RWPE1 (cell line): Measurements from ENCODE around the gene RAB8B.

Experiments
- CTCF ChIA-PET: fragments of 350-600 bp; sonication (Branson Sonifier 250); formaldehyde crosslinking; extraction: SDS; loops from one replicate; lab custom pipeline; 2021; lab: Yijun Ruan, JAX
- POLR2A ChIA-PET: fragments of 400-600 bp; formaldehyde crosslinking; extraction: SDS; loops from one replicate; lab custom pipeline; 2020; ENCODE audit warnings: antibody characterized with exemption; ENCODE audit not compliant: low non-redundant PET; lab: Yijun Ruan, JAX
- DNase-seq: peaks from one replicate; pipeline ENCODE4 v3.0.0; 2012; ENCODE audit warnings: low spot score
- H3K27ac ChIP-seq: fragments of 450-650 bp; 2 replicates; pipeline ENCODE4 v1.5.1; 2017
- CTCF ChIP-seq: fragments of 450-650 bp; conservative IDR thresholded peaks from 2 replicates; pipeline ENCODE4 v1.5.1; 2017; ENCODE audit warnings: low read depth, mild to moderate bottlenecking

RAB8B gene

GRCh38 chr15:63244976-63245645, 55.7 kb downstream of the RAB8B start:
- H3K27ac ChIP-seq, result no peak overlapping the region
- no peak for DNase-seq
- ChIA-PET CTCF (interaction anchor here (0.6 kb wide), 1 partner anchor 327 kb away, joined by 5 read pairs; no protein-coding TSS in a partner anchor), POLR2A (no interaction called here)
- TF ChIP-seq CTCF, result no peak

DNA sequence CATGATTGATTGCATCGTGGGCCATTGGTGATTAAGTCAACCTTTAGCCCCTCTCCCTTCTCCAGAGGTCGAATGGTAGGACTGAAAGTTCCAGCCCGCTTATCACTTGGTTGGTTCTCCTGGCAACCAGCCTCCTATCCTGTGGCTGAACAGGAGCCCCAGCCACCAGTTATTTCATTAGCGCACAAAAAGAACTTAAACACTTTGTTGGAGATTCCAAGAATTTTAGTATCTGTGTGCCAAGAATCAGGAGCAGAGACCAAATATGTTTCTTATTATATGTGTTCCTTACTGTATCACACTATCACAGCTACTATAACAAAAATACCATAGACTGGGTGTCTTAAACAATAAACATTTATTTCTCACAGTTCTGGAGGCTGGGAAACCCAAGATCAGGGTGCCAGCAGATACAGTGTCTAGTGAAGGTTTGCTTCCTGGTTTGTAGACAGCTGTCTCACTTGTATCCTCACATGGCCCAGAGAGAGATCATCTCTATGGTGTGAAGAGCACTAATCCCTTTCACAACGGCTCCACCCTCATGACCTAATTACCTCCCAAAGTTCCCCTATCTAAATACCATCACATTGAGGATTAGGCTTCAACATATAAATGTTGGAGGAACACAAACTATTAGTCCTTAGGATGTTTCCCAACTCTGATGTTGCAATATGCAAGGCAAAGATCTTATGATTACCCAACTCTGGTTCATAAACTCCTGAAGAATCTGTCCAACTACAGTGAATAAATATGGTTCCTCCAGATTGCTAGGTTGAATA, 57.5 kb downstream of the RAB8B start:
- H3K27ac ChIP-seq, result peak overlapping the region; percentile 55
- DNase-seq, result peak; percentile 28
- ChIA-PET POLR2A (no interaction called here), CTCF (interaction anchor here (0.6 kb wide), 1 partner anchor 1175 kb away, joined by 3 read pairs; no protein-coding TSS in a partner anchor)
- no peak for TF ChIP-seq CTCF

DNA sequence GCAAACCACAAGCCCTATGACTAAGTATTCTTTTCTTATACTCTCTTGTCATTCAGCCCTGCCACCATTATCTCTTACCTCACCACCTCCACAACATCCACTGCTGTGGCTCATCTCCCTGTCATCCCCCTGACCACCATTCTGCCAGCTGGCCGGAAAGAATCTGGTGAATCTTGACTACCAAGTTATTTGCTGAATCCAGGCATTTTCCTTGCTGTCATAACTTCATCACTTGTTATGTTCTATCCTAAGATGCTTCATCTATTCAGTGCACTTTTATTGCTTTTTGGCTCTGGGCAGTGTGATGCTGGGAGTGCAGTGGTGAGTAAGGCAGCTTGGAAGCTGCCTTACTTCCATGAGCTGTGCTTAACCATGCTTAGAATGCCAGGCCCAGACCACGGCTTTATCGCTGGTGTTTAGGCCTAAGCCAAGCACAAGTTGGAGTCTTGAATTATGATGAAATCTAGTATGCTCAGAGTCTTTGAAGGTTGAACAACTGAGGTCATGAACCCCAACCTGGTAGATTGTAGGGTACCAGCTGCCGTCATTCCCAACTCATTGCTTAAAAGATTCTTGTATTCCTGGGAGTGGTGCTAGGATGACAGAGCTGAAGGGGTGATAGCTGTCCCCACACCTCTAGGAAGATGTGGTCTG, 61.0 kb downstream of the RAB8B start:
- DNase-seq, result peak; percentile 90
- no peak for TF ChIP-seq CTCF
- H3K27ac ChIP-seq, result peak overlapping the region; percentile 6; the same call in 1 of the 2 replicates
- ChIA-PET CTCF (no interaction called here), POLR2A (interaction anchor here (0.5 kb wide), 1 partner anchor 131 kb away, joined by 4 read pairs; the partner anchor contains the start of gene CA12)

DNA sequence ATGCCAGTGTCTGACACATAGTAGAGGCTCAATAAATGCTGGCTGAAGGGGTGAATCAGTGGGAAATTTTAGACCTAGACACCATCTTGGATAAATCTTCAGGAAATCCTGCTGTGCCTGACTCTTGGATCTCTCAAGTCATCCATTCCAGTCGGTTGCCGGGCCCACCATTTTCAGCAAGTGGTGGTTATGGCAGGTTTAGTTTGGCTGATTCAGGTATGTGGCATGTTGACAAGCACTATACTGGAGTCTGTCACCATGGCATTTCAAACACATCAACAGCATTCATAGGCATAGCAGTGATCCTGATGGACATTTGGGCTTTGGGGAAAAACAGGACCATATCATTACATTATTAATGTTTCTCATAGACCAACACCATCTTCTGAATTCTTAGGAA, 62.3 kb downstream of the RAB8B start:
- no peak for DNase-seq
- no peak overlapping the region for H3K27ac ChIP-seq
- CTCF ChIA-PET, result no interaction called here
- POLR2A ChIA-PET, result no interaction called here
- TF ChIP-seq CTCF, result no peak

- no peak overlapping the region for H3K27ac ChIP-seq
- ChIA-PET CTCF (no interaction called here), POLR2A (no interaction called here)
- no peak for DNase-seq
- TF ChIP-seq CTCF, result no peak
Measured at GRCh38 chr15:63252292-63252691, 62.9 kb downstream of the RAB8B start.

- TF ChIP-seq CTCF, result no peak
- no peak for DNase-seq
- ChIA-PET CTCF (no interaction called here), POLR2A (interaction anchor here (0.6 kb wide), 1 partner anchor 21 kb away, joined by 3 read pairs; no protein-coding TSS in a partner anchor)
- H3K27ac ChIP-seq, result no peak overlapping the region
Measured at GRCh38 chr15:63254991-63255390, 65.6 kb downstream of the RAB8B start.
